ENCODE measurements around the gene RPP30.
A peak's percentile ranks its signal among the peaks of the same experiment; 100 is the strongest.
"Not testable (repeated sequence)": the region's sequence is repeated elsewhere in the genome, so short reads cannot be mapped to it uniquely, and the experiment has no call there.

RPP30 gene

DNA sequence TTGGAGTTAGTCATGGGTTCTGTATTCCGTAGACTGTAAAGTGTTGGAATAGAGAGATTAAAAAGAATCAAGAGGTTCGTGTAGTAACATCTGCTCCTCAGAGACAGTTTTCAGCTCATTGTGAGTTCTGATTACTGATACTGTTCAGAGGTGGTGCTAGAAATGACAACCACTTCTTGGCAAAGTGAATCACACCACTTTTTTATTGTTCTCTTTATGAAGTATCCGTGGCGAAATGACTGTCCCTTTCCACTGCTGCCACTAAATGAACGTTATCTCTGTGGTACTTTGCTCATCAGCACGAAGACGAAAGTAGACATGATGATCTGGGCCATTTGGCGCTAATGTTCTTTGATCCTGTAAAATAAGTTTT is 860 bp downstream of the RPP30 start:
- peak; percentile 14 for DNase-seq

- DNase-seq, result no peak
Observed at GRCh38 chr10:90879062-90879461, 7.3 kb downstream of the RPP30 start.

GRCh38 chr10:90880059-90880719 is 8.4 kb downstream of the RPP30 start:
- peak; percentile 46 for DNase-seq

DNA sequence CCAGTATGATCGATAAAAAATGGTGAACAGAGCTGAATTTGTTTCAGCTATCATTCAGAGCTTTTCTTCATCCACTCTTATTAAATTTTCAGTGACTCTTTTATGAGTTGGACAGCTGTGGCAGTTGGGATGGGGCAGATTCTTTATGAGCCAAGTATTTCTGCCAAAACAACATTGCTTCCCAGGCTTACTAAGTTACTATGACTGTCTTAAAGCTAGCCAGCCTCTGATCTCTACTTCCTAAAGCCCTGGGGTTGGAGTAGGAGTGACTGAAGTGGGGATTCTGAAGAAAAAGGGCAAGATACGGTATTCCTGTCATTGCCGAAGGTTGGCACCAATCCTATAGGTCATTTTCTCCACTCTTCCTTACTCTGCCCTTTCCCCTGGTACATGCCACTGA is 12.7 kb downstream of the RPP30 start:
- no peak for DNase-seq

DNA sequence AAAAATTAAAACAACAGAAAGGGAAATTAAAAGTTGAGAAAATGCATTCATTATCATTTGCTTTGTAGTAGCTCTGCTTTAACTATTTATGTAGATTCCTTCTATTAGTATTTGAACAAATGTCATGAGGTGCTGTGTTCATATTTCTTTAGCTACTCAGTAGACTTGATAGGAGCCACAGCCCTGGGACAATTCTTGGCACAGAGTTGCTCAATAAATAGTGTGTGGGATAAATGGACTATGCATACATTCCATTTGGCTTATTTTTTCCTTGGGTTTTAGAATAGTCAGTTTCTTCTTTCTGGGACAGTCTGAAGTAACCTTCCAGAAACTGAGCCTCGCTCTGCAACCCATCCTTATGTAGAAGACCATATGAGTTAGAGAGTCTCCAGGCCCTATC is 13.4 kb downstream of the RPP30 start:
- DNase-seq, result no peak

GRCh38 chr10:90887555-90887954 is 15.8 kb downstream of the RPP30 start:
- DNase-seq, result peak; percentile 47

DNA sequence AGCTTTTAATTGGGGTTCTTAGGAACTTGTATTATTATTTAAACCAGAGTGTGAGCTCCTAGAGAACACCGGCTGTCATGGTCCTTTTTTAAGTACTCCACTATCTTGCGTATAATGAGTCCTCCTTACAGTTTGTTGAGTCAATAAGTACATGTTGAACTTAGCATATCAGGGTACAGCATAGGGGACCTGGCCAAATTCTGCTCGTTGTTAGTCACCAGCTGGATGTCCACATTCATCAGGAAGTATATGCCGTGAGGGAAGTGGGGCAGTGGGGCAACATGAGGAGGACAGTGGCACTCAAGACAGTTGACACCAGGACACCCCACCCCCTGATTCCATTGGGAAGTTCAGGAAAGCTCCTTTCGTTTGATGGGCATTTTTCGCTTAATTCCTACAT is 16.6 kb downstream of the RPP30 start:
- no peak for DNase-seq

- peak; percentile 52 for DNase-seq
Observed at GRCh38 chr10:90889636-90890035, 17.9 kb downstream of the RPP30 start.

- no peak for DNase-seq
Observed at GRCh38 chr10:90890347-90890746, 18.6 kb downstream of the RPP30 start.

DNA sequence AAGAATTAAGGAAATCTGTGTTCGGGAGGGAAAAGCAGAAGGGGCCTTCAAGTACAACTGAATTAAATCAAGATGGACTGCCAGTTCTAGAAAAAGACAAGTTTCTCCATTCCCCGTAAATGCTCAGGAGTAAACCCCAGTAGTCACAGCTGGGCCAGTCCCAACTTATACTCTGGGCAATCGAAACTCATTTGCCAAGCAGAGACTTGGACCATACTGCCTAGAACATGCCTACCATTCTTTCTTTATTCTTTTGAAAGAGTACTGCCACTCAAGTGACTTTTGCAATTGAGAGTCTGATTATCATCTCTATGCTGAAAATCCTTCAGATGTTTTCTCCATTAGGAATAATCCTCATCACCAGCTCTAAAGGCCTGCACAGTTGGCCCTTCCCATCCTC is 21.4 kb downstream of the RPP30 start:
- DNase-seq, result no peak

GRCh38 chr10:90896916-90897315 is 25.1 kb downstream of the RPP30 start:
- not testable (repeated sequence) for DNase-seq

DNA sequence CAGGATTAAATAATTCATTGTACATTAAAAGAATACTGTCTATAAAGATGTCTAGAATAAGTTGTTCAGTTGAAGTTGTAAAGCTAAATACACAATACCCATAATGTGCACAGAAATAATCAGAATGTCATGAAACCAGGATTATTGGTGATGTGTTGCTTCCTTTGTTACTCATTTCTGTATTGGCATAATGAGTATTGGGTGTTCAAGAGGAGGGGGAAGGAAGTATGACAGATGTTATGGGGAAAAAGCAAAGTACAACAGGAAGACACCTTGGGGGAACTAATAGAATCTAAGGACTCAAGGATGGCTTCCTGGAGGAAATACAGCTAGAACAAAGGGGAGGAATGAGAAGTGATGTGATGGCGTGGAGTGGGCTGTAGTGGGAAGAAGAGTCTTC is 34.2 kb downstream of the RPP30 start:
- DNase-seq, result no peak

DNA sequence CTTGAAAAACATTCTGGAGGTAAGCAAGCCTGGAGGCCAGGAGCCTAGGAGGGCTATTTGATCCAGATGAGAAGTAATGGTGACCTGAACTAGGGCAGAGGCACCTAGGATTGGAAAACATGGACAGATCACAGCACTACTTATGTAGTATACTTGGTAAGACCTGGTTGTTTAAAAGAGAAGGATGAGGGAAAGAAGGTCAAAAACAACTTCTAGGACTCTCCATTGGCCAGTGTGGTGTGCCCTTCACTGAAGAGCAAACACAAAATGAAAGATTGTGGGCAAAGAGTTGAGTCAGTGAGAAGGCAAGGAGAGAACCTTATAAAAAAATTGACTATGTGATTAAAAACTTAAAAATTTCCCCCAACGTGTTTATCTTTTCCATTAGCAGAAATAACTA is 34.8 kb downstream of the RPP30 start:
- DNase-seq, result no peak

DNA sequence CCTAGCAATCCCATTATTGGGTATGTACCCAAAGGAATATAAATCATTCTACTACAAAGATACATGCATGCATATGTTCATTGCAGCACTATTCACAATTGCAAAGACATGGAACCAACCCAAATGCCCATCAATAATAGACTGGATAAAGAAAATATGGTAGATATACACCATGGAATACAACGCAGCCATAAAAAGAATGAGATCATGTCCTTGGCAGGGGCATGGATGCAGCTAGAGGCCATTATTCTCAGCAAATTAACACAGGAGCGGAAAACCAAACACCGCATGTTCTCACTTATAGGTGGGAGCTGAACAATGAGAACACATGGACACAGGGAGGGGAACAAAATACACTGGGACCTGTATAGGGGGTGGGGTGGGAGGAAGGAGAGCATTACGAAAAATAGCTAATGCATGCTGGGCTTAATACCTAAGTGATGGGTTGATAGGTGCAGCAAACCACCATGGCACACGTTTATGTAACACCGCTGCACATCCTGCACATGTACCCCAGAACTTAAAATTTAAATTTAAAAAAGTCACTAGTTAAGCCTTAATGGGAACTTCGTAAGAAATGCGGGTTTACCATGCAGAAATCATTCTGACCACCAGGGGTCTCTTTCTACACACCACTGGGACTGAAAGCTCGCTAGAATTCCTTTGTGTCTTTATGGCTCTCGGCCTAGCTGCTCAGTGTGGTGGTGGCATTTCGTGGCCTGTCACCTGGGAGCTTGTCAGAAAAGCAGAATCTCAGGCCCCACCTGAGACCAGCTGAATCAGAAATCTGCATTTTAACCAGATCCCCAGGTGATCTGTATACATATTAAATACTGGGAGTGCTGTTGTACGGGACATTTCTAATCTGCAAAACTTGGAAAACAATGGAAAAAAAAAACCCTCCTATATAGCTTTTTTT is 39.6 kb downstream of the RPP30 start:
- DNase-seq, result peak; percentile 71

DNA sequence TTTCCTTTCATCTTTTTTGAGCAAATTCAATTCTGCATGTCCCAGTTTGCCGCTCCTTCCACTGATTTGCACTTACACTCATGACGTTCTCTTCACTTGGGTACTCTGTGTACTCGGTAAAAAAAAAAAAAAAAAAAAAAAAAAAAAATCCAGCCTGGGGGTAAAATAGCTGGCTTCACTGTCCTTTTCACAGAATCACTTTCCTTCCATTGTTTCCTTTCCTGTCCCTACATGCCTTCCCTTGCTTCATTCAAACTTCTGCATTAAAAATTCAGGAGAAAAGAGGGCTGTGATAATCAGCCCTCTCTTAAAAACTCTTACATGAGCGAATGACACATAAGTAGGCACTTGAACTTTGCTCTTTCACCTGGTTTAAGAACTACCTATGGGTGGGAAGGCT is 40.4 kb downstream of the RPP30 start:
- no peak for DNase-seq

DNA sequence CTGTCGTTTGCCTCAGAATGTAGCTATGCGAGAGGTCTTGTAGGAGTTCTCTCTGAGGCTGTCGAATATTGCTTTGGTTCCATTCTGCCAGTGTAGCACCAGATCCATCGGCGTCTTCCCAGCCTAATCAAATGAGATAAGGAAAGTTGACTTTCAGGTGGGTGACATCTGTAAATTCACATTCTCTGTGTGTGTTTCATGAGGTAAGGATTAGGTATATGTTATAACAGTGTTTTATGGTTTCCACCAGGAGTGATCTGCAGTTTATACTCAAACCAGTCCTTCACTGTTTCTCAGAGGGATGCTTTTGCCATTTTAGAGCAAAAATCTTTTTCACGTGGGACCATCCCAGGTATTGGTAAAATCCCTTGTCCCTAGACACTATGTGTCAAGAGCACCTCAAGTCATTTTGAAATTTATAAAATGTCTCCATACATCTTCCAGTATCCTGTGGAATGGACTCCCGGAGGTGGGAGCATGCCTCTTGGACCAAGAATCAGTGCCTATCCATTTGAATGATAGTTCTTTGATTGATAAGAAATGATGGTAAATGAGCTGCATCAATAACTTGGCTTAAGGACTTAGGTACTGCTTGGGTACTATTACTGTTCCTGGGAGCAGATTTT is 41.2 kb downstream of the RPP30 start:
- no peak for DNase-seq

- DNase-seq, result no peak
Observed at GRCh38 chr10:90913774-90914420, 42.1 kb downstream of the RPP30 start.

DNA sequence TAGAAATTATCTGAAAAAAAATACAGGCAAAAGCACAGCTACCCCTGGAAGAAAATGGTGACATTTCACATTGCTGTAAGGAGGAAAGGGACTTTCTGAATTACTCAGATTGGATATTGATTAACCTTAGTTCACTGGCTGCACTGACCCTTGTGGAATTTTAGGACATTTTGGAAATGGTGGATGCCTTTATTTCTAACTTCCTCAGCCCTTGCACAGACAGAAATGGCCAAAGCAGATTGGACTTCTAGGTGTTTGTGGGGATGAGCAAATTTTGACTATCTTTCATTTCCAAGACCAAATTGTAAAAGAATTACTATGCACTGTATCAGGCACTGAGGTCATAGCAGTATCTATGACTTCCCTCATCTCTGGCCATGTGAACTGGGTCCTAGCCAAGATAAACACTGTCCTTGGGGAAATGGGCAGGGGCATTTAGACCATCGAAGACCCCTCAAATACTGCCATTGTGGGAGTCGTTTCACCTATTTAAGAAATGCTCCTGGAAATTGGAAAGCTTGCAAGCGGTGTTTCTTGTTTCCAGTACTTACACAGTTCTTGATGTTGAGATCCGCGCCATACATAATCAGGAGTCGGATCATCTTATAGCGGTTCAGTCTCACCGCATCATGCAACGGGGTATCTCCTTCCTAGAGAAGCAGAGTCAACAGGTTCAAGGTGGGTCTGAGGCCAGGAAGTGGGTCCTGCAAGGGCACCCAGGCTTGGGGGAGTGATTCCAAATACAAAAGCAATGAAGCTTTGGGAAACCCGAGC is 43.4 kb downstream of the RPP30 start:
- no peak for DNase-seq

- DNase-seq, result no peak
Observed at GRCh38 chr10:90915766-90916075, 43.9 kb downstream of the RPP30 start.

GRCh38 chr10:90916392-90917237 is 44.8 kb downstream of the RPP30 start:
- DNase-seq, result no peak

DNA sequence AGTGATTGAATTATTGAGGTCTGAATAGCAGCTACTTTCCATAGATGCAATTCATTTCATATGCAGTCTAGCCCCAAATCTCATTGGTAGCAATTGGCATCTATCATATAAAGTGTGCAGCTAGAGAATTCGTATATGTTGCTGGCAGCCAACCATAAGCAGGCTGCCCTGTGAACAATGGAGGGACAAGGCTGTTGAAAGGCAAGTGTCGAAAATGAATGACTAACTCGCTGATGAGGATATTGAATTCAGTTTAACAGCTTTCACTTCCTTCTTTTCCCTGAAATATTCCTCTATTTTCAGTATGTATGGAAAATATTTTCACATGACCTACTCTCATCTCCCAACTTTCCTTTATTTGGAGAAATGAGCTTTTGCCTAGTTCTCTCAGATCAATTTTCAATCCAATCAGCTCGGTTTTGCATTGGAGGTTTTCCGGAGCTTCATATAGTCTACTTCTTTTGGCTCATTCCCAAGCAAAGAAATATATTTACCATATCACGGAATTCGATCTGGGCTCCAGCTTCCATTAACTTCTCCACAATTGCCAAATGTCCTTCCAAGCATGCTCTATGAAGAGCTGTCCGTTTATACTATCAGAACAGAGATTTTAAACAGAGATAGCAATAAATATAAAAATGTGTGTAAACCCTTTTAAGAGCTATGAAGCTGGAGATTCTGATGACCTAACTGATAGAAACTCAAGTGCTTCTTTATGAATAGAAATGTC is 45.6 kb downstream of the RPP30 start:
- no peak for DNase-seq

Data from MV-4-11 (cell line).